HG02623 (cell line): ENCODE measurements around the gene SHISAL2B.
"Not testable (repeated sequence)": the region's sequence is repeated elsewhere in the genome, so short reads cannot be mapped to it uniquely, and the experiment has no call there.

Experiments
- ATAC-seq: cut with Tn5 transposase; IDR thresholded peaks from one replicate; pipeline ENCODE4 v1.9.1; 2021; ENCODE audit warnings: moderate library complexity; ENCODE audit not compliant: unreplicated experiment

SHISAL2B gene

GRCh38 chr5:64690417-64691151 is at the start of gene SHISAL2B:
Gene SHISAL2B (plus strand): TSS chr5:64690503. CDS start chr5:64690624, 121 bp downstream.
- ATAC-seq: no peak

GRCh38 chr5:64644831-64645230 is 45.5 kb upstream of the SHISAL2B start:
- no peak for ATAC-seq

- no peak for ATAC-seq
These were observed 44.1 kb upstream of the SHISAL2B start for GRCh38 chr5:64646169-64646568.

- no peak for ATAC-seq
These were observed 40.8 kb upstream of the SHISAL2B start for GRCh38 chr5:64649512-64649911.

DNA sequence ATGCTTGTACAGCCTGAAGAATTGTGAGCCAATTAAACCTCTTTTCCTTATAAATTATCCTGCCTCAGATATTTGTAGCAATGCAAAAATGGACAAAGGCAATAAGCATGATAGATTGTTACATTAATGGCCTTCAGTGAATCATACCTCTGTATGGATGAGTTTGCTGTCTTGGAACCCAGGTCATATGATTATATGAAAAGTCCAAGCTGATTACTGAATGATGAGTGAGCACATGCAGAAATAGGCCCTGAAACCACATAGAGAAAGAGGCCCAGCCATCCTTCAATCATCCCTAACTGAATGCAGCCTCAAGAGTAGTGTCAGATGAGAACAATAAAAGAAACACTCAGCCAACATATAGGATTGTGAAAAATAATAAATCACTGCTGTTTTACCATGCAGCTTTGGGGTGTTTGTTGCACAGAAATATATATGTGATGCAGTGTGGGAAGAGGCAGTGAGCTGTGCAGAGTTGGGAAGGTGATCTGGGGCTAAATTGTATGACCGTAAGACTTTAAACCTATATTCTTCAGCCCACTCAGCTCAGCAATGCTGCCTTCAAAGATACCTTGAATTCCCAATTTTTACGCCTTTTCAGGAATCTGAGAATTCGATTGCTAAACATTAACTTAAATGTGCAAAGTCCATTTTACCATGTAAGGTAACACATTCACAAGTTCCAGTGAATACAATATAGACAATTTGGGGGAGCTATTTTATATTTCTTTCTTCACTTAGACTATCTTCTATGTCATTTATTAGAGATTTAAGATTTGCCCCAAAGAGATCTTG is 36.3 kb upstream of the SHISAL2B start:
- no peak for ATAC-seq

- no peak for ATAC-seq
These were observed 35.8 kb upstream of the SHISAL2B start for GRCh38 chr5:64654561-64654938.

GRCh38 chr5:64655596-64655995 is 34.7 kb upstream of the SHISAL2B start:
- ATAC-seq: no peak

GRCh38 chr5:64659289-64659688 is 31.0 kb upstream of the SHISAL2B start:
- ATAC-seq: no peak

GRCh38 chr5:64663181-64663580 is 27.1 kb upstream of the SHISAL2B start:
- ATAC-seq: not testable (repeated sequence)

DNA sequence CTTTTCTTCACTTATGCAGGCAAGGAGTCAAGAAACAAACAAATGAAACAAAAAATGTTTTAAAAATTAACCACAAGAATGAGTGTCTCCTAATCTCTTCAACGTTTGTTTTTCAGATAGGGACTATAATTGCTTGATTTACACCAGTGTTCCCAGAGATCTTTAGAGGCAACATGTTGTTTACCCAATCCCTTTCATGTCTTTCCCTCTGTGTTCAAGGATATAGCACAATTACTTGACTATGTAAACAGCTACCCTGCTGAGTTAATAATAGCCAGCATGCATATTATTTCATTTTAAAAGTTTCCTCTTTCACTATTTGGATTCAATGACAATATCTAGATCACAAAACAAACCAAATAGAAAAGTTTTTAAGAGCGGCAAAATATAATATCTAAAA is 25.1 kb upstream of the SHISAL2B start:
- no peak for ATAC-seq

DNA sequence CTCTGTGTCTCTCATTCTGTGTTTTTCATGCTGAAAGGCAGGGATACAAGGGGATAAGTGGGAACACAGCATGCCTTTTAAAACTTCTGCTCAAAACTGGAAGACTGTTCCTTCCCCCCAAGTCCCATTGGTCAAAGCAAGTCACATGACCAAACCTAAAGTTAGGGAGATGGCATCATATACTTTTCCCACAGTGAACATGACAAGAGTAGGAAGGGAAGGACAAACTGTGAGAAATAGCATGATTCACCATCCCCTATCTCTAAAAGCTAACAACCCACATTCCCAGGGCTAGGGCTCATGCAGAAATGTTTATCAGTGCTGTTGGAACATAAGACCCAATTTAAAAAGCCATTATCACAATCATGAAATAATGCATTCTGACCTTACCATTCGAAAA is 24.2 kb upstream of the SHISAL2B start:
- ATAC-seq: no peak

DNA sequence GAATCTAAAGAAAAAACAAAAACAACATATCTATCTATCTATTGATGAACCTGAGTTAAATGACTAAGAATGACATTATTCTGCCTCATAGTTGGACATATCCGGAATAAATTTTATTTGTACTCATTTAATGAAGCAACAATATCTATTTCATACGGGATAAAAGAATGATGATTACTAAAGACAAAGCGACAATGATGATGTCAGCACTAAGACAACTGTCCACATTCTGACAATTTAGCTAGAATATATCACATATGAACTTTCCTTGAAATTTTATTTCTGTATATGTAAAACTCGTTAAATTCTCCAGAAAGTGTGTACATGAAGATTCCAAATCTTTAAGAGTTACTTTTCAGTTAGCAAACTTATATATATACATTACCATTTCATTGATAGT is 23.2 kb upstream of the SHISAL2B start:
- ATAC-seq: no peak

GRCh38 chr5:64670277-64670676 is 20.0 kb upstream of the SHISAL2B start:
- no peak for ATAC-seq

GRCh38 chr5:64671678-64672077 is 18.6 kb upstream of the SHISAL2B start:
- no peak for ATAC-seq

- ATAC-seq: no peak
These were observed 11.9 kb upstream of the SHISAL2B start for GRCh38 chr5:64678374-64678773.

- no peak for ATAC-seq
These were observed 10.0 kb upstream of the SHISAL2B start for GRCh38 chr5:64680289-64680688.

- ATAC-seq: no peak
These were observed 7.7 kb upstream of the SHISAL2B start for GRCh38 chr5:64682608-64683007.

- ATAC-seq: no peak
These were observed 4.4 kb upstream of the SHISAL2B start for GRCh38 chr5:64685866-64686265.

GRCh38 chr5:64688391-64688790 is 1.9 kb upstream of the SHISAL2B start:
- ATAC-seq: no peak

DNA sequence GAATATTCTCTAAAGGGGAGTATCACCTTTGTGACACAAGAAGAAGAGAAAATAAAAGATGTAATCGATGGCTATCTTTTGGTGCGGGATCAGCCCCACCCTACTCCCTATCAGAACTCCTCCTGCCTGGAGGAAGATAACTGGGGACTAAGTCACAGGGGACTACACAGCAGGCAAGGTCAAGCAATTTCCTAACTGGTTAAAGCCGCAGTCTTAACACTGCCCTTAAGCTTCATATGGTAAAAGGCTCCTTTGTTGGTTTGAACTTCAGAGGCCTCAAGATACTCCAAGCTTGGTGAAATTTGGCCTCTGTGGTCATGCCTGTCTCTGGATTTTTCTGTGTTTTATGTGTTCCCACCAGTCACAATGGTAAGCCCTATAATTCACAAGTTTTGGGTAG is 1.3 kb upstream of the SHISAL2B start:
- no peak for ATAC-seq

GRCh38 chr5:64690104-64690416 is 243 bp upstream of the SHISAL2B start:
- ATAC-seq: no peak

GRCh38 chr5:64691291-64691690 is 988 bp downstream of the SHISAL2B start:
- ATAC-seq: no peak

DNA sequence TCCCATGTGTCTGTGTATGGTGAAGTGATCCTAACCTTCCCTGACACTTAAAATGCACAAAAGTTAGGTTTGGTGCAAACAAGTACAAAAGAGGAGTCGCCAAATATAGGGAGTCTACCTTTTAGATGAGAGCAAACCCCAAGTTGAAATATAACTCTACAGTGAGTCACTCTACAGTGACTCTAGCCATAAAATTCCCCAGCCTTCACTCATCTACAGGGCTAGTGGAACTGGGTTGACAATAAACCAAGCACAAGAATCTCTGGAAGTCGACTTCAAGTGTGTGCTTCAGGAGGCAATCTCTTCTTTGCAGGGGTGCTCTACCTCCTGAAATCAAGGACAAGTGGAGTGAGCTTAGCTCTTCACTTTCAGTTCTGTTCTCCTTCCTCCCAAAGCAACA is 3.3 kb downstream of the SHISAL2B start:
- no peak for ATAC-seq
